IMR-90 (cell line): ENCODE results near the gene DCST2. TPM values are rescaled to one million over a fixed set of nuclear protein-coding genes. Genes with fewer than 3 reads are reported as not detected.

Source experiments
- ATAC-seq: fragments of 200-7000 bp; cut with Tn5 transposase; 2 replicates; pipeline ENCODE4 v1.9.1; 2020; ENCODE audit warnings: low read depth, mild to moderate bottlenecking, moderate library complexity
- BruUV-seq: library from RNA; stranded (reverse); fragments of 400-500 nt; replicated peaks from 2 replicates; lab custom pipeline; 2021; lab: Mats Ljungman, UMichigan
- CTCF ChIA-PET: fragments of 300-600 bp; formaldehyde crosslinking; extraction: SDS; loops from one replicate; lab custom pipeline; 2021; ENCODE audit warnings: antibody characterized with exemption; lab: Yijun Ruan, JAX
- POLR2A ChIA-PET: fragments of 300-600 bp; sonication (Branson Sonifier 250); formaldehyde crosslinking; loops from one replicate; lab custom pipeline; 2022; ENCODE audit warnings: antibody characterized with exemption; ENCODE audit not compliant: unreplicated experiment; lab: Charles Lee
- DNase-seq: peaks from one replicate; pipeline ENCODE4 v3.0.0; 2013
- H2AFZ ChIP-seq: replicated peaks from 2 replicates; pipeline ENCODE3; 2013; ENCODE audit warnings: low read length, mild to moderate bottlenecking; ENCODE audit not compliant: poor library complexity
- H2AK5ac ChIP-seq: 2 replicates; pipeline ENCODE4 v1.6.1; 2013; ENCODE audit warnings: low read depth, low read length, inconsistent platforms
- H2AK9ac ChIP-seq: replicated peaks from 2 replicates; pipeline ENCODE3; 2013; ENCODE audit warnings: mild to moderate bottlenecking, low read depth, low read length, moderate library complexity; ENCODE audit not compliant: poor library complexity
- H2BK120ac ChIP-seq: 2 replicates; pipeline ENCODE4 v1.6.1; 2013; ENCODE audit warnings: low read depth, low read length, inconsistent platforms
- H2BK15ac ChIP-seq: 3 replicates; pipeline ENCODE4 v1.6.1; 2013; ENCODE audit warnings: low read depth, low read length, inconsistent platforms
- H2BK20ac ChIP-seq: 2 replicates; pipeline ENCODE4 v1.6.1; 2013; ENCODE audit warnings: low read depth, mild to moderate bottlenecking, inconsistent platforms, low read length, moderate library complexity
- H2BK5ac ChIP-seq: 2 replicates; pipeline ENCODE4 v1.6.1; 2013; ENCODE audit warnings: mild to moderate bottlenecking, low read depth, low read length, inconsistent platforms; ENCODE audit not compliant: poor library complexity, severe bottlenecking
- H3K14ac ChIP-seq: replicated peaks from 2 replicates; pipeline ENCODE4 v1.6.1; 2013; ENCODE audit warnings: low read depth, low read length, inconsistent platforms
- H3K18ac ChIP-seq: 2 replicates; pipeline ENCODE4 v1.6.1; 2013; ENCODE audit warnings: low read depth, low read length, control low read depth
- H3K23ac ChIP-seq: 2 replicates; pipeline ENCODE4 v1.6.1; 2013; ENCODE audit warnings: low read depth, low read length, inconsistent platforms
- H3K27ac ChIP-seq: 2 replicates; pipeline ENCODE4 v1.5.1; 2013; ENCODE audit warnings: mild to moderate bottlenecking, control low read depth, low read length; ENCODE audit not compliant: insufficient read depth
- H3K27me3 ChIP-seq: 2 replicates; pipeline ENCODE4 v1.6.1; 2013; ENCODE audit warnings: low read length; ENCODE audit not compliant: control insufficient read depth, insufficient read depth
- H3K36me3 ChIP-seq: 2 replicates; pipeline ENCODE4 v1.6.1; 2013; ENCODE audit warnings: low read length, mixed read lengths; ENCODE audit not compliant: control insufficient read depth, insufficient read depth
- H3K4ac ChIP-seq: 2 replicates; pipeline ENCODE4 v1.6.1; 2013; ENCODE audit warnings: low read depth, low read length, inconsistent platforms
- H3K4me1 ChIP-seq: 2 replicates; pipeline ENCODE4 v1.6.1; 2013; ENCODE audit warnings: low read length, mixed read lengths; ENCODE audit not compliant: control insufficient read depth, insufficient read depth
- H3K4me2 ChIP-seq: 2 replicates; pipeline ENCODE4 v1.6.1; 2013; ENCODE audit warnings: low read depth, mild to moderate bottlenecking, control low read depth, low read length, moderate library complexity
- H3K4me3 ChIP-seq: 2 replicates; pipeline ENCODE4 v1.5.1; 2013; ENCODE audit warnings: low read depth, mild to moderate bottlenecking, control low read depth, low read length, moderate library complexity; ENCODE audit not compliant: insufficient read depth
- H3K56ac ChIP-seq: 2 replicates; pipeline ENCODE4 v1.6.1; 2013; ENCODE audit warnings: low read length, inconsistent platforms; ENCODE audit not compliant: insufficient read depth; ENCODE audit errors: extremely low read depth
- H3K79me1 ChIP-seq, 2 experiments: 2 replicates each; pipeline ENCODE4 v1.6.1; 2013; ENCODE audit warnings: low read length in 2 of 2, inconsistent platforms in 1 of 2, low read depth in 1 of 2
- H3K9ac ChIP-seq: 2 replicates; pipeline ENCODE4 v1.6.1; 2013; ENCODE audit warnings: low read depth, low read length, control low read depth
- H3K9me1 ChIP-seq: 2 replicates; pipeline ENCODE4 v1.6.1; 2013; ENCODE audit warnings: low read length, inconsistent platforms; ENCODE audit not compliant: insufficient read depth
- H3K9me3 ChIP-seq: 2 replicates; pipeline ENCODE4 v1.6.1; 2013; ENCODE audit warnings: low read length; ENCODE audit not compliant: control insufficient read depth, insufficient read depth
- H4K20me1 ChIP-seq: 2 replicates; pipeline ENCODE4 v1.6.1; 2013; ENCODE audit warnings: low read length, inconsistent platforms; ENCODE audit not compliant: insufficient read depth
- H4K5ac ChIP-seq: 2 replicates; pipeline ENCODE4 v1.6.1; 2013; ENCODE audit warnings: mild to moderate bottlenecking, low read depth, low read length, control low read depth
- H4K8ac ChIP-seq, 2 experiments: 2 replicates each; pipeline ENCODE4 v1.6.1; 2013; ENCODE audit warnings: low read depth in 2 of 2, low read length in 2 of 2, control low read depth in 1 of 2, inconsistent platforms in 1 of 2
- H4K91ac ChIP-seq: 2 replicates; pipeline ENCODE4 v1.6.1; 2013; ENCODE audit warnings: low read depth, low read length, inconsistent platforms; ENCODE audit not compliant: insufficient read depth
- BHLHE40 ChIP-seq: fragments of 150-350 bp; IDR thresholded peaks from 2 replicates; pipeline ENCODE4 v1.6.1; 2016; ENCODE audit warnings: mild to moderate bottlenecking, low read depth, low read length
- CEBPB ChIP-seq: IDR thresholded peaks from 2 replicates; pipeline ENCODE4 v1.6.1; 2012; ENCODE audit warnings: low read depth, low read length, improper control_type of control experiment
- CHD1 ChIP-seq: IDR thresholded peaks from 2 replicates; pipeline ENCODE4 v1.6.1; 2012; ENCODE audit warnings: low read depth, low read length, improper control_type of control experiment
- FOS ChIP-seq: fragments of 150-350 bp; IDR thresholded peaks from 2 replicates; pipeline ENCODE4 v1.6.1; 2016; ENCODE audit warnings: low read depth, low read length
- MAFK ChIP-seq: IDR thresholded peaks from 2 replicates; pipeline ENCODE4 v1.6.1; 2012; ENCODE audit warnings: low read depth, low read length, improper control_type of control experiment
- MAZ ChIP-seq: IDR thresholded peaks from 2 replicates; pipeline ENCODE4 v1.6.1; 2012; ENCODE audit warnings: low read depth, mild to moderate bottlenecking, low read length, improper control_type of control experiment, moderate library complexity, borderline replicate concordance
- MXI1 ChIP-seq: IDR thresholded peaks from 2 replicates; pipeline ENCODE4 v1.6.1; 2012; ENCODE audit warnings: low read depth, mild to moderate bottlenecking, low read length, moderate library complexity, borderline replicate concordance
- NFE2L2 ChIP-seq: fragments of 150-350 bp; IDR thresholded peaks from 2 replicates; pipeline ENCODE4 v1.6.1; 2016; ENCODE audit warnings: low read depth, mild to moderate bottlenecking, low read length
- POLR2A ChIP-seq: IDR thresholded peaks from 2 replicates; pipeline ENCODE4 v1.6.1; 2012; ENCODE audit warnings: mild to moderate bottlenecking, low read depth, low read length
- RAD21 ChIP-seq: IDR thresholded peaks from 2 replicates; pipeline ENCODE4 v1.6.1; 2012; ENCODE audit warnings: low read length, improper control_type of control experiment
- RCOR1 ChIP-seq: IDR thresholded peaks from 2 replicates; pipeline ENCODE4 v1.6.1; 2012; ENCODE audit warnings: mild to moderate bottlenecking, low read length, improper control_type of control experiment; ENCODE audit not compliant: insufficient replicate concordance
- RFX5 ChIP-seq: IDR thresholded peaks from 2 replicates; pipeline ENCODE4 v1.8.0; 2012; ENCODE audit warnings: low read depth, mild to moderate bottlenecking, low read length, moderate library complexity
- SMC3 ChIP-seq: fragments of 150-350 bp; IDR thresholded peaks from 2 replicates; pipeline ENCODE4 v1.6.1; 2016; ENCODE audit warnings: low read depth, mild to moderate bottlenecking, antibody characterized with exemption, low read length, moderate library complexity
- WGBS, 2 experiments: methylation state at CpG; one replicate each; pipeline versions ENCODE4 v1.1.5 to v1.1.7; 2013; ENCODE audit warnings: missing lambda C conversion rate in 2 of 2; ENCODE audit not compliant: insufficient read length in 1 of 2; ENCODE audit errors: extremely low coverage in 2 of 2; 5-methylcytosine and 5-hydroxymethylcytosine counted together
- dilution Hi-C: fragments of 300-500 bp; cut with HindIII; formaldehyde crosslinking; loops from one replicate; pipeline ENCODE4 v1.14.3; 2018; ENCODE audit warnings: low sequenced_read_pairs; ENCODE audit not compliant: unreplicated experiment
- in situ Hi-C: fragments of 300-500 bp; cut with MboI; formaldehyde crosslinking; loops from 3 replicates; pipeline ENCODE4 v1.14.3; 2019; ENCODE audit warnings: low sequenced_read_pairs, inconsistent platforms, mixed read lengths
- intact Hi-C: fragments of 100-400 bp; cut with micrococcal nuclease; formaldehyde crosslinking; loops from 2 replicates; pipeline ENCODE4 v1.10.0; 2022
- polyA plus RNA-seq, 3 experiments: library from polyadenylated mRNA; depleted of rRNA; stranded (reverse); fragments of >200 nt; gene quantifications; 2 replicates each; pipeline ENCODE4 v1.2.3, GENCODE V29; 2012; ENCODE audit warnings: low replicate concordance in 1 of 3
- total RNA-seq: library from RNA; depleted of rRNA; stranded (reverse); fragments of >200 nt; gene quantifications from 2 replicates; pipeline ENCODE4 v1.2.3, GENCODE V29; 2012
- TF ChIP-seq, protein P1 (sequence below): fragments of 150-350 bp; IDR thresholded peaks from 2 replicates; pipeline ENCODE4 v1.6.1; 2016; ENCODE audit warnings: low read depth, mild to moderate bottlenecking, low read length, moderate library complexity, borderline replicate concordance
- TF ChIP-seq, protein P2 (sequence below): conservative IDR thresholded peaks from 2 replicates; pipeline ENCODE4 v1.5.1; 2012; ENCODE audit warnings: mild to moderate bottlenecking, low read depth, low read length, improper control_type of control experiment
- TF ChIP-seq, protein P3 (sequence below): fragments of 150-350 bp; IDR thresholded peaks from 2 replicates; pipeline ENCODE4 v1.6.1; 2017; ENCODE audit warnings: mild to moderate bottlenecking, antibody characterized with exemption, low read length, low read depth

DCST2 gene
- total and polyA plus RNA-seq, 2 of the 4 experiments (the other 2 are of a cell fraction) = 0.14 TPM; not detected in 1

DNA sequence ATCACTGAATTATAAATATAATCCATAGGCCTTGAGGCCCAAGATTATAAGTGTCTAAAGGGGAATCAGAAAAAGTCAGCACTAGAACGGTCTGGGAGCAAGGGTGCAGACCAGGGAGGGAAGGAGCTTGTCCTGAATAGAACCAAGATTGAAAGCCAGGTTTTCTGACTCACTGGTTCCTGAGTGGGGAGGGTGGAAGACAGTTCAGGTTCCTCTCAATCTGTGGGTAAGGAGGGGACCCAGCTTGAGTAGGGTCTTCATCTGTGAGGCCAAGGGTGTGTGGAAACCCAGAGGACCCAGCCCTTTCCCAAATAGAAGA, 39.4 kb downstream of the DCST2 start:
- intact Hi-C loops = no loop called here
- ChIA-PET CTCF (interaction anchor here (0.6 to 1.3 kb wide), 3 partner anchors 21 to 633 kb away, joined by 3 to 4 read pairs (median 4); no protein-coding TSS in a partner anchor), POLR2A (no interaction called here)
- Histone ChIP-seq H4K5ac (no peak overlapping the region; the same call in 1 of the 2 replicates), H3K79me1 (peaks cover 8 to 18% of the 10 kb centered on the region in 2 experiments), H2AK5ac (no peak overlapping the region), H3K9ac (no peak overlapping the region), H3K27me3 (no peaks in the 10 kb centered on the region), H2AFZ (no peak overlapping the region), H3K4ac (no peak overlapping the region), H3K56ac (no peak overlapping the region), H4K91ac (no peak overlapping the region), H3K4me3 (no peak overlapping the region), H3K27ac (no peak overlapping the region), H4K8ac (no peak overlapping the region), H2BK15ac (no peak overlapping the region), H3K4me1 (peaks cover 6% of the 10 kb centered on the region), H4K20me1 (0 out of 2 replicates have a peak, but pooled peaks cover 3% of the 10 kb centered on the region), H2BK120ac (no peak overlapping the region), H3K18ac (no peak overlapping the region), H2BK5ac (no peak overlapping the region), H3K4me2 (no peak overlapping the region), H3K23ac (no peak overlapping the region), H3K14ac (no peak overlapping the region), H3K9me1 (peaks cover 7% of the 10 kb centered on the region), H2AK9ac (no peak overlapping the region), H3K9me3 (no peaks in the 10 kb centered on the region), H3K36me3 (peaks cover 12% of the 10 kb centered on the region), H2BK20ac (0 out of 2 replicates have a peak overlapping the region, but pooled peaks have one; percentile 8)
- dilution Hi-C loops = no loop called here
- no peak for ATAC-seq
- WGBS, 2 experiments = 80% methylated on average over 1 of the region's 1 CpG; no CpG with 5 or more reads in 1 of the 2 experiments
- in situ Hi-C loops = no loop called here
- DNase-seq = no peak
- TF ChIP-seq BHLHE40 = no peak
- no peak for TF ChIP-seq MXI1
- no peak for TF ChIP-seq FOS
- no peak for TF ChIP-seq SMC3
- TF ChIP-seq CEBPB = no peak
- TF ChIP-seq, protein P1, sequence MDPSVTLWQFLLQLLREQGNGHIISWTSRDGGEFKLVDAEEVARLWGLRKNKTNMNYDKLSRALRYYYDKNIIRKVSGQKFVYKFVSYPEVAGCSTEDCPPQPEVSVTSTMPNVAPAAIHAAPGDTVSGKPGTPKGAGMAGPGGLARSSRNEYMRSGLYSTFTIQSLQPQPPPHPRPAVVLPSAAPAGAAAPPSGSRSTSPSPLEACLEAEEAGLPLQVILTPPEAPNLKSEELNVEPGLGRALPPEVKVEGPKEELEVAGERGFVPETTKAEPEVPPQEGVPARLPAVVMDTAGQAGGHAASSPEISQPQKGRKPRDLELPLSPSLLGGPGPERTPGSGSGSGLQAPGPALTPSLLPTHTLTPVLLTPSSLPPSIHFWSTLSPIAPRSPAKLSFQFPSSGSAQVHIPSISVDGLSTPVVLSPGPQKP = no peak
- no peak for TF ChIP-seq MAZ
- TF ChIP-seq, protein P2, sequence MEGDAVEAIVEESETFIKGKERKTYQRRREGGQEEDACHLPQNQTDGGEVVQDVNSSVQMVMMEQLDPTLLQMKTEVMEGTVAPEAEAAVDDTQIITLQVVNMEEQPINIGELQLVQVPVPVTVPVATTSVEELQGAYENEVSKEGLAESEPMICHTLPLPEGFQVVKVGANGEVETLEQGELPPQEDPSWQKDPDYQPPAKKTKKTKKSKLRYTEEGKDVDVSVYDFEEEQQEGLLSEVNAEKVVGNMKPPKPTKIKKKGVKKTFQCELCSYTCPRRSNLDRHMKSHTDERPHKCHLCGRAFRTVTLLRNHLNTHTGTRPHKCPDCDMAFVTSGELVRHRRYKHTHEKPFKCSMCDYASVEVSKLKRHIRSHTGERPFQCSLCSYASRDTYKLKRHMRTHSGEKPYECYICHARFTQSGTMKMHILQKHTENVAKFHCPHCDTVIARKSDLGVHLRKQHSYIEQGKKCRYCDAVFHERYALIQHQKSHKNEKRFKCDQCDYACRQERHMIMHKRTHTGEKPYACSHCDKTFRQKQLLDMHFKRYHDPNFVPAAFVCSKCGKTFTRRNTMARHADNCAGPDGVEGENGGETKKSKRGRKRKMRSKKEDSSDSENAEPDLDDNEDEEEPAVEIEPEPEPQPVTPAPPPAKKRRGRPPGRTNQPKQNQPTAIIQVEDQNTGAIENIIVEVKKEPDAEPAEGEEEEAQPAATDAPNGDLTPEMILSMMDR = no peak
- TF ChIP-seq RFX5 = no peak
- TF ChIP-seq, protein P3, sequence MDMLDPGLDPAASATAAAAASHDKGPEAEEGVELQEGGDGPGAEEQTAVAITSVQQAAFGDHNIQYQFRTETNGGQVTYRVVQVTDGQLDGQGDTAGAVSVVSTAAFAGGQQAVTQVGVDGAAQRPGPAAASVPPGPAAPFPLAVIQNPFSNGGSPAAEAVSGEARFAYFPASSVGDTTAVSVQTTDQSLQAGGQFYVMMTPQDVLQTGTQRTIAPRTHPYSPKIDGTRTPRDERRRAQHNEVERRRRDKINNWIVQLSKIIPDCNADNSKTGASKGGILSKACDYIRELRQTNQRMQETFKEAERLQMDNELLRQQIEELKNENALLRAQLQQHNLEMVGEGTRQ = no peak
- no peak for TF ChIP-seq POLR2A
- TF ChIP-seq NFE2L2 = no peak
- no peak for TF ChIP-seq RCOR1
- no peak for TF ChIP-seq CHD1
- no peak for TF ChIP-seq MAFK
- no peak for TF ChIP-seq RAD21
- BruUV-seq = no TSS peak
